Breast epithelium (tissue), 4 donors: ENCODE data around the gene TDRD1. TPM values are rescaled to one million over a fixed set of nuclear protein-coding genes. Genes with fewer than 3 reads are reported as not detected.

Source experiments
- DNase-seq, 2 donors: peaks; one replicate each; pipeline ENCODE4 v3.0.0-alpha.2; 2019; ENCODE audit warnings: low spot score in 2 of 2
- H3K27ac ChIP-seq, 2 donors: fragments of 200-600 bp; sonication (generic) in 1 of 2; one replicate each; pipeline ENCODE4 v1.5.1; 2016 to 2019; ENCODE audit warnings: mild to moderate bottlenecking in 1 of 2
- H3K27me3 ChIP-seq, 2 donors: fragments of 200-600 bp; sonication (generic) in 1 of 2; one replicate each; pipeline versions ENCODE4 v1.5.1 to v1.6.0; 2017 to 2019; ENCODE audit warnings: control low read depth in 1 of 2, mild to moderate bottlenecking in 1 of 2
- H3K36me3 ChIP-seq: fragments of 200-600 bp; one replicate; pipeline ENCODE4 v1.5.1; 2019
- H3K4me1 ChIP-seq, 2 donors: fragments of 200-600 bp; sonication (generic); one replicate each; pipeline ENCODE4 v1.5.1; 2016 to 2019; ENCODE audit warnings: control low read depth in 1 of 2
- H3K4me3 ChIP-seq, 3 donors: fragments of 200-600 bp; sonication (generic); 1 replicate in 2 of 3; 2 replicates in 1 of 3; pipeline ENCODE4 v1.5.1; 2016 to 2019; ENCODE audit warnings: mild to moderate bottlenecking in 3 of 3, moderate library complexity in 2 of 3
- H3K9me3 ChIP-seq, 2 donors: fragments of 200-600 bp; sonication (generic) in 1 of 2; one replicate each; pipeline ENCODE4 v1.5.1; 2016 to 2019; ENCODE audit warnings: control low read depth in 1 of 2
- CTCF ChIP-seq, 3 donors: fragments of 450-650 bp; IDR thresholded peaks; one replicate each; pipeline ENCODE4 v1.5.1; 2016 to 2017; ENCODE audit warnings: antibody characterized with exemption in 3 of 3, mild to moderate bottlenecking in 3 of 3, moderate library complexity in 3 of 3
- POLR2A ChIP-seq: fragments of 450-650 bp; IDR thresholded peaks from one replicate; pipeline ENCODE4 v1.6.1; 2016; ENCODE audit warnings: antibody characterized with exemption, mild to moderate bottlenecking, moderate library complexity
- POLR2AphosphoS5 ChIP-seq, 3 donors: sonication (generic); formaldehyde crosslinking; IDR thresholded peaks; one replicate each; pipeline ENCODE4 v1.6.1; 2017; ENCODE audit warnings: antibody characterized with exemption in 3 of 3
- intact Hi-C: fragments of 100-400 bp; cut with DNase I; formaldehyde crosslinking; loops from one replicate; pipeline ENCODE4 v1.15.1; 2023; ENCODE audit warnings: low total_unique reads
- total RNA-seq, 3 donors: library from RNA; depleted of rRNA; stranded (reverse); fragments of >200 nt; gene quantifications; one replicate each; pipeline ENCODE4 v1.1.0, GENCODE V29; 2016

Gene TDRD1
- total RNA-seq, 3 donors from 2014 or later, result under 0.01 to 0.73 (median 0.33) TPM

- Histone ChIP-seq H3K4me3 (no peak overlapping the region), H3K4me1 (no peaks in the 10 kb centered on the region), H3K27ac (no peak overlapping the region), H3K36me3 (no peaks in the 10 kb centered on the region), H3K27me3 (no peaks in the 10 kb centered on the region), H3K9me3 (no peaks in the 10 kb centered on the region)
- TF ChIP-seq CTCF (IDR thresholded peaks at IDR 0.05) (no peak), POLR2AphosphoS5 (IDR thresholded peaks at IDR 0.05) (no peak), POLR2A (no peak)
- intact Hi-C loops, result no loop called here
- DNase-seq, result no peak
These were observed 42.1 kb downstream of the TDRD1 start for GRCh38 chr10:114221235-114221634.

- H3K4me1 ChIP-seq, result no peaks in the 10 kb centered on the region
- no peaks in the 10 kb centered on the region for H3K36me3 ChIP-seq
- no peaks in the 10 kb centered on the region for H3K9me3 ChIP-seq
- H3K4me3 ChIP-seq, result no peak overlapping the region
- intact Hi-C loops, result no loop called here
- no peak for DNase-seq
- TF ChIP-seq POLR2AphosphoS5 (IDR thresholded peaks at IDR 0.05) (no peak), POLR2A (no peak), CTCF (IDR thresholded peaks at IDR 0.05) (no peak)
- H3K27me3 ChIP-seq, result no peaks in the 10 kb centered on the region
- H3K27ac ChIP-seq, result no peak overlapping the region
These were observed 43.9 kb downstream of the TDRD1 start for GRCh38 chr10:114223066-114223465.

GRCh38 chr10:114228156-114228555, 49.0 kb downstream of the TDRD1 start:
- no peak for DNase-seq
- Histone ChIP-seq H3K4me3 (no peak overlapping the region), H3K9me3 (no peaks in the 10 kb centered on the region), H3K27me3 (no peaks in the 10 kb centered on the region), H3K36me3 (no peaks in the 10 kb centered on the region), H3K4me1 (no peaks in the 10 kb centered on the region), H3K27ac (no peak overlapping the region)
- no peak for TF ChIP-seq CTCF (IDR thresholded peaks at IDR 0.05)
- intact Hi-C loops, result no loop called here

GRCh38 chr10:114232561-114233176, 53.5 kb downstream of the TDRD1 start:
- H3K9me3 ChIP-seq, result no peaks in the 10 kb centered on the region
- no peak for DNase-seq
- H3K4me1 ChIP-seq, result no peaks in the 10 kb centered on the region
- no peaks in the 10 kb centered on the region for H3K36me3 ChIP-seq
- intact Hi-C loops, result no loop called here
- TF ChIP-seq CTCF (IDR thresholded peaks at IDR 0.05) (no peak), POLR2AphosphoS5 (IDR thresholded peaks at IDR 0.05) (no peak), POLR2A (no peak)
- H3K27ac ChIP-seq, result no peak overlapping the region
- no peak overlapping the region for H3K4me3 ChIP-seq
- H3K27me3 ChIP-seq, result no peaks in the 10 kb centered on the region

- no peak for DNase-seq
- Histone ChIP-seq H3K36me3 (no peaks in the 10 kb centered on the region), H3K4me3 (no peak overlapping the region), H3K27ac (no peak overlapping the region), H3K27me3 (no peaks in the 10 kb centered on the region), H3K4me1 (no peaks in the 10 kb centered on the region), H3K9me3 (no peaks in the 10 kb centered on the region)
- TF ChIP-seq POLR2A (no peak), CTCF (IDR thresholded peaks at IDR 0.05) (no peak)
- intact Hi-C loops, result no loop called here
These were observed 54.3 kb downstream of the TDRD1 start for GRCh38 chr10:114233482-114233881.
